ENCODE results near the gene CEP250.
"Not testable (repeated sequence)": the region's sequence is repeated elsewhere in the genome, so short reads cannot be mapped to it uniquely, and the experiment has no call there.

CEP250 gene

GRCh38 chr20:35454881-35455609, at the start of gene CEP250:
Gene CEP250, plus strand, starts transcription at chr20:35455598. Its CDS starts 6,770 bp downstream, at chr20:35462368.
- DNase-seq: peak; percentile 99

DNA sequence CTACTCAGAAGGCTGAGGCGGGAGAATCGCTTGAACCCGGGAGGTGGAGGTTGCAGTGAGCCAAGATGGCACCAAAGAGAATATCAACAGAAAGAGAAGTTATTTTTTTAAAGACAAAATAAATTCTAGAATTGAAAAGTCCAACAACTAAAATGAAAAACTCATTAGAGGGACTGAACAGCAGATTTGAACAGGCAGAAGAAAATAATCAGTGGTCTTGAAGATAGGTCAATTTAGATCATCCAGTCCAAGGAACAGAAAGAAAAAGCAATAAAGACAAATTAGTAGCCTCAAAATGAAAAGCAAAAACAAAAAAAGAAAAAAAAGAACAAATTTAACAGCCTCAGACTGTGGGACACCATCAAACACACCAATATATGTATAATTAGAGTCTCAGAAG, 49.6 kb upstream of the CEP250 start:
- no peak for DNase-seq

DNA sequence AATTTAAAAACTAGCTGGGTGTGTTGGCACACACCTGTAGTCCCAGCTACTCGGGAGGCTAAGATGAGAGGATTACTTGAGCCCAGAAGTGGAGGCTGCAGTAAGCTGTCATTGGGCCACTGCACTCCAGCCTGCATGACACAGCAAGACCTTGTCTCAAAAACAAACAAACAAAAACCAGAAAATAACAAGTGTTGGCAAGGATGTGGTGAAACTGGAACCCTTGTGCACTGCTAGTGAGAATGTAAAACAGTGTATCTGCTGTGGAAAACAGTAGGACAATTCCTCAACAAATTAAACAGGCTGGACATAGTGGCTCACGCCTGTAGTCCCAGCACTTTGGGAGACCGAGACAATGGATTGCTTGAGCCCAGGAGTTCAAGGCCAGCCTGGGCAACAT, 47.1 kb upstream of the CEP250 start:
- DNase-seq: no peak

DNA sequence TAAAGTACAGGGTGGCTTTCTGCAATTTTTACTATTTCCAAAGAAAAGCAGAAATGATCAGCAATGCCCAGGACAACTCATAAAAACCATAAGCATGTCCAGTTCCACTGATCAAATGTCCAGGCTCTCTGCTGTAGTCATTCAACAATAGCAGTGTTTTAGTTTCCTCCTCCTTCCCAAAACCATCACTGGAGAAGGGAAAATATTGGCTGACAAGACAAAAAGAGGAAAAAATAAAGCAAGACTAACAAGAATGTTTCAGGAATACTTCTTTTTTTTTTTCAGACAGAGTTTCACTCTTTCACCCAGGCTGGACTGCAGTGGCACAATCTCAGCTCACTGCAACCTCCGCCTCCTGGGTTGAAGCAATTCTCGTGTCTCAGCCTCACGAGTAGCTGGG, 45.9 kb upstream of the CEP250 start:
- DNase-seq: no peak

- DNase-seq: no peak
Measured at GRCh38 chr20:35410613-35411012, 44.8 kb upstream of the CEP250 start.

GRCh38 chr20:35421322-35421721, 34.1 kb upstream of the CEP250 start:
- no peak for DNase-seq

DNA sequence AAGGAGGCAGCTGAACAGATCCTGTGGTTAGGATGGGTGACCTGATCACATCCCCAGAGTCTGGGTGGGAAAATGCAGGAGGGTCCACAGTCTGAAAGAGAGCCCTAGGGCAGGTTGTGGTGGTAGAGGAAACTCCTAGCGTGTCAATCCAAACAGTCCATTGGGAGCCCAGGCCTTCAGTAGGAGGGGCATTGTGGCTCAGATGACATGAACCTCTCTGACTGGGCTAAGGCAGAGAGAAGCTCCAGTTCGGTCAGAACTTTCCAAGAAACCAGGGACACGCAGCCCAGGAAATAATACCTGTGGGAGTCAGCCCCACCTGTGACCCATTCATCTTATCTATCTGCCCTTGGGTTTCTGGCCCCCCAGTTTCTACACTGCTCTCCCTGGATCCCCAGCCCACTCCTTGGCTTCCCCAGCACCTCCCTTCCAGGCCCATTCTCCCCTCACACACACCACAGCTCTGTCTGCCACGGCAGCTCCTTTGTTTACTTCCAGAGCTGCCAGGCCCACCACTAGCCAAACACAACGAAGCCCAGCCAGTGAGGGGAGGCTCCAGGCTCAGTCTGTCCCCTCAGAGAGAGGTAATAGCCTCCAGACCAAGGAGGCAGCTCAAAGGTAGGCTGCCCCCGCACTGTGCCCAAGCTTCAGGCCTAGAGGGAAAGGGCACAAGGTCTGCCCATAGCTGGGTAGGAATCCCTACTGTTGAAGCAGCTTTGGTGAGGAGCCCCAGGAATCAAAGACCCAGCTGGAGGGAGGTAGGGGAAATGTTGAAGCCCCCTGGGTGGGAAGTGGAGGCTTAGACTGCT, 23.6 kb upstream of the CEP250 start:
- DNase-seq: no peak

DNA sequence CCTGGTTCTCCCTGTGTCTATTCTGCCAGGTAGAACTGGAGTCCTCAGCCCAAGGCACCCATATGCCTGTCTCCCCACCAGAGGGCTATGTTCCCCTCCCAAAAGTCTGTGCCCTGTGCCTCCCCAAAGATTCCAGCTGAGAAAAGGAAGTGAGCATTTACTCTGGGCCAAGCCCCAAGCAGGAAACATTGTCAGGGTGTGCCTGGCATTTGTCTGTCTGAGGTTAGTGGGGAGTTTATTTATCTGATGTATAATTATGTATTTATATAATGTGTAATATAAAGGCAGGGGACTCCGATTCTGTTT, 23.0 kb upstream of the CEP250 start:
- DNase-seq: no peak

DNA sequence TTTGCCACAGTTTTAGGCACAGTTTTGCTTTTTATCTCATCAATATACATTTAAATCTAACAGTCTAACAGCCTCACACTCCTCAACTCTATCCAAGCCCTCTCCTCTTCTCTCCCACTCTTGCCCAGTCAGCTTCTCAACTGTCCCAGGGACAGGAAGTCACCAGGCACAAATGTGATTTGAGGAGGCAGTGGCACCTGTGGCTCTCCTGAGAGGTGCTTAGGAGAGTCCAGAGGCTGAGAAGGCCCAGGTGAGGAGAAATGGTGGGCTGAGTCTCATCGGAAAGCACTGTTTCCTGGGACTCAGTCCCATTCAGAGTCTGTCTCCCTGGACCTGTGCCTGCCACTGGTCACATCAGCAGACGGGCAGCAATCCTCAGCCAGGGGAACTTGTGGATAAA, 22.1 kb upstream of the CEP250 start:
- no peak for DNase-seq

DNA sequence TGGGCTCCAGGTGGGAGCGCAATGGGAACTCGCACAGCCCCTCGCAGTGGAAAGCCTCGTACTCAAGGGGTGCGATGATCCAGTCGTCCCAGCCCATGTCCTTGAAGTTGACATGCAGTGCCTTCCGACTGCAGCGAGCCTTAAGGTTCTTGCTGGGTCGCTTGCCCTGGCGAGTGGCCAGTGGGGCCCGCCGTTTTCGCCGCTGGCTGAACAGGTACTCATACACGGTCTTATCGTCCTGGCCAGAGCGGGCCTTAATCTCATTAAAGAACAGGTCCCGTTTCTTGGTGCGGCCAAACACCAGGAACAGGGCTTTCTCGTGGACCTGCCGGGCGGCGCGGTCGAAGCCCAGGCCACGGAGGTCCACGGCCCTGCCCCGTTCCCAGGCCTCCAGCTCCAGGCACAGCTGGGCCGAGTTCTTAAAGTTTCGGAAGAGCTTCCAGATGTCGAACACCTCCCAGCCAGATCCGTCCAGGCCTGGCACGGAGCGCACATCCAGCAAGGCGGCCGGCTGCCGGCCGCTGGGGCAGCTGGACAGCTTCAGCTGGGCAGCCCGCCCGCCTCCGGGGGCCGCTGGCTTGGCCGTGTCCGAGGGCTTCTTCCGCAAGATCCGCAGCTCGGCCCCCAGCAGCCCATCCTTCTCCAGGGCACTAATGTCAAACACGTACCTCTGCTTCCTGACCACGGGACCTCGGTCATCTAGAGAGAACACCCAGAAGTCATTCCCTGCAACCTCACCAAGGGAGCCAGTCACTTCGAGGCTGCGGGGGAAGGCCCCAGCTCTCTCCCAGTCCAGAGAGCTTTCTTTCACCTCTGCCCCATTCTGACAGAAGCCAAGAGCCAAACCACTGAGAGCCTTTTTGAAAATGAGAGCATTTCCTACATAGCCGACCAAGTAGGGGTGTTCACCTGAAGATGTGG, 21.1 kb upstream of the CEP250 start:
- DNase-seq: no peak

DNA sequence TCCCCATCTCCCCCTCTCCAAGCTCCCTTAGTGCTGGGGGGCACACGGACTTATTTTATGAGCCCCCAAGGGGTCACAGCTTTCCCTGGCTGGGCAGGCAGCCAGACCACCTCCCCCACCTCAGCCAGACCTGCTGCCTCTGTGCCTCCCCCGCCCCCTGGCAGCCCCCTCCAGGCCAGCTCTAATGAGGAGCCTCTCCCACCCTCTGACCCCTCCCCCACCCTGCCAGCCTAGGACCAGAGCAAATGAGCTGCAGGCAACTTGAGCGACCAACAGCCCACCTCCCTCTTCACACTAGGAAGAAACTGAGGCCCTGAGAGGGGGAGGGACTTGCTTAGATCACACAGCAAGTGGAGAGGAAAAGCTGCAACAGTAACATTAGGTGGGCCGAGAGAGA, 19.2 kb upstream of the CEP250 start:
- no peak for DNase-seq

- no peak for DNase-seq
Measured at GRCh38 chr20:35437599-35437998, 17.8 kb upstream of the CEP250 start.

- DNase-seq: no peak
Measured at GRCh38 chr20:35443003-35443402, 12.4 kb upstream of the CEP250 start.

DNA sequence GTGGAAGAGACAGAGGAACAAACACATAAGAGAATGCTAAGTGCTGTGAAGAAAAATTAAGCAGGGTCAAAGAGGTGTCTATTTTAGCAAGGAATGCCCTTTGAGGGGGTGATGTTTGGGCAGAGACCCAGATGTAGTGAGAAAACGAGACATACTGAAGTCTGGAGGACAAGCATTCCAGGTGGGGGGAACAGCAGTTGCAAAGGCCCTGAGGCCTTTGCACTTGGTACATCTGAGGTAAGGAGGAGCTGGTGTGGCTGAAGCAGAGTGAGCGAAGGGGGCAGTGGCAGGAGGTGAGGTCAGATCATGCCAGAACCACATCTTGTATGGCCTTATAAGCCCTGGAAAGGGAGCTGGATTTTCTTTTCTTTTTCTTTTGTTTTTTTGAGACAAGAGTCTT, 11.2 kb upstream of the CEP250 start:
- no peak for DNase-seq

DNA sequence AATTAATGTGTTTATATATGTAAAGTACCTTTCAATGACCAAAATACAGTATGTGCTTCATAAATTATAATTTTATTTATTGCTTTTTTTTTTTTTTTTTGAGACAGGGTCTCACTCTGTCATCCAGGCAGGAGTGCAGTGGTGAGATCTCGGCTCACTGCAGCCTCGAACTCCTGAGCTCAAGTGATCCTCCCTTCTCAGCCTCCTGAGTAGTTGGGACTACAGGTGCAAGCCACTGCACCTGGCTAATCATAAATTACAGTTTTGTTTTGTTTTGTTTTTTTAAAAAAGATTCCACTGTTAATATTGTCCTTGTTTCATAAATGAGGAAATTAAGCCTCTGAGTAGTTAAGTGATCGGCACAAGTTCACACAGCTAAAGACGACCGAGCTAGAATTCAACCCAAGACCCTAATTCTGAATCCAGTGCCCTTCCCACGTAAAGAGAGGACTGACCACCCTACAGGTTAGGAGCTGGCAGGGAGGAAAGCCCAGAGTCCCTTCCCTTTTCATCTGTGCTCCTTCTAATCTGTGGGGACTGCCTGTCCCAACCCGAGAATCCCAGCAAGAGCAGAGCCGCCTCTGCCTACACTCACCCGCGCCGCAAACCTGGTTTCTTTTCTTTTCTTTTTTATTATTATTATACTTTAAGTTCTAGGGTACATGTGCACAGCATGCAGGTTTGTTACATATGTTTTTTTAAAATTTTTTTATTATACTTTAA, 8.9 kb upstream of the CEP250 start:
- peak; percentile 46 for DNase-seq

- peak; percentile 86 for DNase-seq
Measured at GRCh38 chr20:35447082-35447789, 8.2 kb upstream of the CEP250 start.

- DNase-seq: no peak
Measured at GRCh38 chr20:35448788-35449373, 6.5 kb upstream of the CEP250 start.

- not testable (repeated sequence) for DNase-seq
Measured at GRCh38 chr20:35449855-35450254, 5.5 kb upstream of the CEP250 start.

GRCh38 chr20:35451295-35451694, 4.1 kb upstream of the CEP250 start:
- peak; percentile 94 for DNase-seq

- no peak for DNase-seq
Measured at GRCh38 chr20:35453647-35454046, 1.8 kb upstream of the CEP250 start.

DNA sequence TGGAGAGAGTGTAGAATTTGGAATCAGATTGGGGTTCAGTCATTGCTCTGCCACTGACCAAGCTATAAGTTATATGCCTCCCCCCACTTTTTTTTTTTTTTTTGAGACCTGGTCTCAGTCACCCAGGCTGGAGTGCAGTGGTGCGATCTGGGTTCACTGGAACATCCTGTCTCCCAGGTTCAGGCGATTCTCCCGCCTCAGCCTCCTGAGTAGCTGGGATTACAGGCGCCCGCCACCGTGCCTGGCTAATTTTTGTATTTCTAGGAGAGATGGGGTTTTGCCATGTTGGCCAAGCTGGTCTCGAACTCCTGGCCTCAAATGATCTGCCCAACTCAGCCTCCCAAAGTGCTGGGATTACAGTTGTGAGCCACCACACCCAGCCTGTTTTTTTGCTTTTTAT, 1.3 kb downstream of the CEP250 start:
- not testable (repeated sequence) for DNase-seq

DNA sequence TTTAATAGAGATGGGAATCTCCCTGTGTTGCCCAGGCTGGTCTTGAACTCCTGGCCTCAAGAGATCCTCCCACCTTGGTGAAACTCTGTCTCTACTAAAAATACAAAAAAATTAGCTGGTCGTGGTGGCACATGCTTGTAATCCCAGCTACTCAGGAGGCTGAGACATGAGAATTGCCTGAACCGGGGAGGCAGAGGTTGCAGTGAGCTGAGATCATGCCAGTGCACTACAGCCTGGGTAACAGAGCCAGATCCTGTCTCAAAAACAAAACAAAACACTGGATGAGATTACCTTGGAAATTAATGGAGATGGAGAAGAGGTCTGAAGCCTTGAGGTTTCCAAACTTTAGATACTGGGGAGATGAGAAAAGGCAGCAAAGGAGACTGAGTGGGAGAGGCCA, 2.1 kb downstream of the CEP250 start:
- DNase-seq: not testable (repeated sequence)
